Measurements from ENCODE around the gene GABRG2.

GABRG2 gene

DNA sequence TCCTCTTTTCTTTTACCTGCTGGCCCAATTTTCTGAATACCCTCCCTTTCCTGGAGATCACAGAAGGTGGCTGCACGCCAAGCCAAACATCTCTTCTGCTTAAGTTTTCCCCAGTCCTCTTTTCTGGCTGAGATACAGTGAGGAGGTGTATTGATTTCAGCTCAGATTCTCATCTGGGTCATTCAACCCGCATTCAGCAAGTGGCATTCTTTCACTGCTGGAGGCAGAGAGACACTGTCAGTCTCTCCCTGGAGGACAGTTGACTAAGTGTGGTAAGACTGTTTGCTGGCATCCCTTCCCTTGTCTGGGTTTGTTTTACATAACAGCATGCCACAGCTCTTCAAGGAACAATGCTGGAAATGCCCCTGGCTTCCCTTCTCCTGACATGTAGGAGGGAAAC lies 60.5 kb downstream of the GABRG2 start:
- TF ChIP-seq CTCF (conservative IDR thresholded peaks at IDR 0.05) = no peak
- H3K27ac ChIP-seq = no peak overlapping the region

DNA sequence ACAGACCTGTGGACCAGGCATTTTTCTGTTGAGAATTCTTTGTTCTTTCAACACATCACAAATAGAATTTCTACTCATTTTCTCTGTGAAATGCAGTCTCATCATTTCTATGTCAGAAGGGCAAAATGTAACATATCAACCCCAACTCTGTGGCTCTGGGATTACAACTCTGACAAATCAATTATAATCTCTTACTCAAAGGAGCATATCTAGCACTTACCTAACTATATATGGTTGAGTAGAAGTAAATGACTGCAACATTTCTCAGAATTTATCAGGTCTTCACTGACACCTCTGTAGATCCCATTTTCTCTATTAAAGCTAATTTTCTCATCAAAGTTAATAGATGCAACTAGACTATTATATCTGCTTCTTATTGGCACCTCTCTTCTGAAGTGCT lies 64.8 kb downstream of the GABRG2 start:
- H3K27ac ChIP-seq = no peak overlapping the region
- TF ChIP-seq CTCF (conservative IDR thresholded peaks at IDR 0.05) = no peak

GRCh38 chr5:162139190-162139589 lies 71.6 kb downstream of the GABRG2 start:
- no peak for TF ChIP-seq CTCF (conservative IDR thresholded peaks at IDR 0.05)
- H3K27ac ChIP-seq = no peak overlapping the region

- H3K27ac ChIP-seq = no peak overlapping the region
- no peak for TF ChIP-seq CTCF (conservative IDR thresholded peaks at IDR 0.05)
Observed at GRCh38 chr5:162154242-162154641, 86.7 kb downstream of the GABRG2 start.

GRCh38 chr5:162160401-162160800 lies 92.8 kb downstream of the GABRG2 start:
- no peak for TF ChIP-seq CTCF (conservative IDR thresholded peaks at IDR 0.05)
- H3K27ac ChIP-seq = no peak overlapping the region

DNA sequence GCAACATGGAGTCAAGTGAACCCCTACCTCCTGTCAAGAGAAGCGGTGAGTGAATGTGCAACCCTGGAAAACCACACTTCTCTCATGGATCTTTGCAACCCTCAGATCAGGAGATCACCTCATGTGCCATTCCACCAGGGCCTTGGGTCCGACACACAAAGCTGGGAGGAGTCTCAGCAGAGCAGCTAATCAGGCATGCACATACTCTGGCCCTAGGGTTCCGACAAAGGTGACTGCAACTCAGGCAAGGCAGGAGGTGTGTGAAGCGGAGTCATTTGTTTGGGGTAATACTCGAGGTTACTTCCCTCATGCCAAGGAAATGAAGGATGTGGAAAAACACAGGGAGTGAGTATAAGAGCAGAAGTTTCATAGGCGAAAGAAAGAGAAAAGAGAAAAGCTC lies 96.1 kb downstream of the GABRG2 start:
- no peak for TF ChIP-seq CTCF (conservative IDR thresholded peaks at IDR 0.05)
- H3K27ac ChIP-seq = no peak overlapping the region

GRCh38 chr5:162174358-162174974 lies 106.9 kb downstream of the GABRG2 start:
- no peak overlapping the region for H3K27ac ChIP-seq
- TF ChIP-seq CTCF (conservative IDR thresholded peaks at IDR 0.05) = no peak
